H9 (cell line): ENCODE measurements around the gene MUS81. TPM values are rescaled to one million over a fixed set of nuclear protein-coding genes. Genes with fewer than 3 reads are reported as not detected.

Experiments
- DNase-seq: peaks from one replicate; pipeline ENCODE4 v3.0.0-alpha.2; 2017
- H2AFZ ChIP-seq: one replicate; pipeline ENCODE4 v1.6.1; 2013; ENCODE audit warnings: mild to moderate bottlenecking, low read length, control low read depth, moderate library complexity
- H2AK5ac ChIP-seq: 2 replicates; pipeline ENCODE4 v1.6.1; 2013; ENCODE audit warnings: low read length, control low read depth, mixed read lengths; ENCODE audit not compliant: insufficient read length
- H2BK120ac ChIP-seq: one replicate; pipeline ENCODE4 v1.6.1; 2013; ENCODE audit warnings: low read depth, mild to moderate bottlenecking, low read length, control low read depth, inconsistent platforms; ENCODE audit not compliant: poor library complexity, severe bottlenecking
- H2BK12ac ChIP-seq: 2 replicates; pipeline ENCODE4 v1.6.1; 2013; ENCODE audit warnings: low read length, control low read depth, mixed read lengths, low read depth; ENCODE audit not compliant: insufficient read length
- H2BK15ac ChIP-seq: 2 replicates; pipeline ENCODE4 v1.6.1; 2013; ENCODE audit warnings: low read depth, low read length, control low read depth
- H2BK20ac ChIP-seq: one replicate; pipeline ENCODE4 v1.6.1; 2013; ENCODE audit warnings: low read depth, mild to moderate bottlenecking, low read length, control low read depth, inconsistent platforms; ENCODE audit not compliant: poor library complexity, severe bottlenecking
- H2BK5ac ChIP-seq: 2 replicates; pipeline ENCODE4 v1.6.1; 2013; ENCODE audit warnings: low read length, control low read depth, mixed read lengths; ENCODE audit not compliant: insufficient read length
- H3K14ac ChIP-seq: 2 replicates; pipeline ENCODE4 v1.6.1; 2013; ENCODE audit warnings: low read length, control low read depth; ENCODE audit not compliant: insufficient read depth
- H3K18ac ChIP-seq: 2 replicates; pipeline ENCODE4 v1.6.1; 2013; ENCODE audit warnings: low read depth, mild to moderate bottlenecking, mixed read lengths, low read length, control low read depth; ENCODE audit not compliant: insufficient read length
- H3K23ac ChIP-seq: 2 replicates; pipeline ENCODE4 v1.6.1; 2013; ENCODE audit warnings: low read length, control low read depth, mixed read lengths, low read depth; ENCODE audit not compliant: insufficient read length
- H3K23me2 ChIP-seq: 2 replicates; pipeline ENCODE4 v1.6.1; 2013; ENCODE audit warnings: low read depth, mild to moderate bottlenecking, mixed read lengths, low read length, control low read depth; ENCODE audit not compliant: insufficient read length, poor library complexity, severe bottlenecking
- H3K27ac ChIP-seq: 2 replicates; pipeline ENCODE4 v1.5.1; 2013; ENCODE audit warnings: low read length, control low read depth, mixed read lengths, low read depth; ENCODE audit not compliant: insufficient read length
- H3K27me3 ChIP-seq: 2 replicates; pipeline ENCODE4 v1.6.1; 2013; ENCODE audit warnings: low read length, control low read depth, inconsistent platforms; ENCODE audit not compliant: insufficient read depth
- H3K4ac ChIP-seq: 2 replicates; pipeline ENCODE4 v1.6.1; 2013; ENCODE audit warnings: low read depth, mild to moderate bottlenecking, control low read depth, inconsistent platforms, low read length, moderate library complexity
- H3K4me1 ChIP-seq: 2 replicates; pipeline ENCODE4 v1.6.1; 2013; ENCODE audit warnings: low read length, control low read depth, inconsistent platforms; ENCODE audit not compliant: insufficient read depth
- H3K4me2 ChIP-seq: 2 replicates; pipeline ENCODE4 v1.6.1; 2013; ENCODE audit warnings: low read length, control low read depth, mixed read lengths; ENCODE audit not compliant: insufficient read length, insufficient read depth
- H3K56ac ChIP-seq: 2 replicates; pipeline ENCODE4 v1.6.1; 2013; ENCODE audit warnings: low read depth, mild to moderate bottlenecking, mixed read lengths, low read length, control low read depth; ENCODE audit not compliant: insufficient read length
- H3K79me1 ChIP-seq: 2 replicates; pipeline ENCODE4 v1.6.1; 2013; ENCODE audit warnings: low read depth, mild to moderate bottlenecking, moderate library complexity, low read length, control low read depth, inconsistent platforms; ENCODE audit not compliant: insufficient read depth, poor library complexity, severe bottlenecking
- H3K79me2 ChIP-seq: 2 replicates; pipeline ENCODE4 v1.6.1; 2013; ENCODE audit warnings: low read length, control low read depth, inconsistent platforms; ENCODE audit not compliant: insufficient read depth
- H3K9ac ChIP-seq: 2 replicates; pipeline ENCODE4 v1.6.1; 2013; ENCODE audit warnings: low read length, control low read depth, mixed read lengths; ENCODE audit not compliant: insufficient read length; ENCODE audit errors: extremely low read depth
- H3K9me3 ChIP-seq: one replicate; pipeline ENCODE4 v1.6.1; 2013; ENCODE audit warnings: low read depth, low read length, inconsistent platforms; ENCODE audit not compliant: control insufficient read depth
- H3T11ph ChIP-seq: one replicate; pipeline ENCODE4 v1.6.1; 2013; ENCODE audit warnings: mild to moderate bottlenecking, low read length, control low read depth, inconsistent platforms
- H4K20me1 ChIP-seq: one replicate; pipeline ENCODE4 v1.6.1; 2013; ENCODE audit not compliant: control insufficient read depth, insufficient read length, insufficient read depth
- H4K5ac ChIP-seq: 2 replicates; pipeline ENCODE4 v1.6.1; 2013; ENCODE audit warnings: low read depth, mild to moderate bottlenecking, mixed read lengths, low read length, control low read depth; ENCODE audit not compliant: insufficient read length
- H4K8ac ChIP-seq: replicated peaks from 2 replicates; pipeline ENCODE4 v1.6.1; 2013; ENCODE audit warnings: low read length, control low read depth, mixed read lengths, low read depth; ENCODE audit not compliant: insufficient read length
- H4K91ac ChIP-seq: 2 replicates; pipeline ENCODE4 v1.6.1; 2013; ENCODE audit warnings: low read depth, mild to moderate bottlenecking, moderate library complexity, mixed read lengths, low read length, control low read depth; ENCODE audit not compliant: insufficient read length
- H3K27ac Mint-ChIP-seq, 3 experiments: 2 replicates in 2 of 3; 3 replicates in 1 of 3; pipeline ENCODE4 v1.8.0; 2020 to 2021; ENCODE audit warnings: mixed read lengths in 3 of 3, mild to moderate bottlenecking in 1 of 3, moderate library complexity in 1 of 3
- H3K27me3 Mint-ChIP-seq: 2 replicates; pipeline ENCODE4 v1.8.0; 2021; ENCODE audit warnings: low read depth, mild to moderate bottlenecking, moderate library complexity, mixed read lengths
- H3K36me3 Mint-ChIP-seq, 3 experiments: 2 replicates in 2 of 3; 3 replicates in 1 of 3; pipeline ENCODE4 v1.8.0; 2020 to 2021; ENCODE audit warnings: low read depth in 3 of 3, mixed read lengths in 3 of 3; ENCODE audit not compliant: insufficient read depth in 1 of 3
- H3K4me1 Mint-ChIP-seq, 2 experiments: 2 replicates each; pipeline ENCODE4 v1.8.0; 2020; ENCODE audit warnings: mixed read lengths in 2 of 2
- H3K4me3 Mint-ChIP-seq, 2 experiments: 2 replicates in 1 of 2; 3 replicates in 1 of 2; pipeline ENCODE4 v1.8.0; 2020 to 2021; ENCODE audit warnings: mild to moderate bottlenecking in 2 of 2, mixed read lengths in 2 of 2, moderate library complexity in 1 of 2
- H3K9me3 Mint-ChIP-seq, 2 experiments: 2 replicates in 1 of 2; 3 replicates in 1 of 2; pipeline ENCODE4 v1.8.0; 2020; ENCODE audit warnings: mild to moderate bottlenecking in 2 of 2, mixed read lengths in 2 of 2, moderate library complexity in 1 of 2
- WGBS: extraction: QIAGEN DNeasy Blood & Tissue Kit; methylation state at CpG from one replicate; pipeline ENCODE4 v1.1.7; 2013; ENCODE audit warnings: missing lambda C conversion rate, low lambda C conversion rate, mixed read lengths; ENCODE audit not compliant: insufficient read length; ENCODE audit errors: extremely low coverage; 5-methylcytosine and 5-hydroxymethylcytosine counted together
- total RNA-seq: library from RNA; stranded (reverse); gene quantifications from 2 replicates; pipeline ENCODE4 v1.2.1, GENCODE V29; 2021
- TF ChIP-seq, protein P1 (sequence below): fragments of 200-600 bp; sonication (generic); conservative IDR thresholded peaks from 3 replicates; pipeline ENCODE4 v1.8.0; 2021; ENCODE audit warnings: antibody characterized with exemption, mild to moderate bottlenecking

Gene MUS81
- total RNA-seq, 1 experiment from 2014 or later, result 49.2 TPM

DNA sequence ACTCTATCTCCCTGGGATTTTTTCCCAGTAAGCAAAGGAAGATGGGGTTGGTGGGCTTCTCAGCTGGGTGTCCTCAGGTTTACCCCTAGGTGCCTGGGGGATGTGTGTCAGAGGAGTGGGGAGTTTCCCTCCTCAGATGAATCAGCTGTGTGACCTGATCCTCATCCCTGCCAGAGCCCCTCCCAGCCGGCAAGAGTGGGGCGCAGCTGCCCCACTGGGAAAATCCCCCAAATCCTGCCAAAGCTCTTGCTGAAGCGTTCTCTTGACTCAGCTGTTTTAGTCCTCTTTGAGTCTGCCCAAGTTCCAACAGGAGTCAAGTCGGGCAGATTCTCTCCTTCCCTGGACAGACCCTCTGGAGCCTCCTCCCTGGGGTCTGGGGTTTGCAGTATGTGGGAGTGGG lies 52.6 kb downstream of the MUS81 start:
- H3K14ac ChIP-seq, result no peak overlapping the region
- Mint-ChIP-seq H3K4me3 (no peak overlapping the region), H3K4me1 (peaks cover 18 to 21% of the 10 kb centered on the region in 2 experiments), H3K27ac (no peak overlapping the region), H3K9me3 (no peaks in the 10 kb centered on the region; a peak in 1 of 5 replicates), H3K36me3 (peaks cover 0 to 7% (median 5%) of the 10 kb centered on the region in 3 experiments; a peak in 3 of 7 replicates), H3K27me3 (peaks cover 37% of the 10 kb centered on the region)
- no peak overlapping the region for H2BK5ac ChIP-seq
- H3K18ac ChIP-seq, result no peak overlapping the region
- H3K23ac ChIP-seq, result no peak overlapping the region
- H2AFZ ChIP-seq, result no peak overlapping the region
- no peak overlapping the region for H3K27ac ChIP-seq
- H3K4me2 ChIP-seq, result no peak overlapping the region
- no peak overlapping the region for H4K5ac ChIP-seq
- no peak overlapping the region for H3T11ph ChIP-seq
- TF ChIP-seq, protein P1, sequence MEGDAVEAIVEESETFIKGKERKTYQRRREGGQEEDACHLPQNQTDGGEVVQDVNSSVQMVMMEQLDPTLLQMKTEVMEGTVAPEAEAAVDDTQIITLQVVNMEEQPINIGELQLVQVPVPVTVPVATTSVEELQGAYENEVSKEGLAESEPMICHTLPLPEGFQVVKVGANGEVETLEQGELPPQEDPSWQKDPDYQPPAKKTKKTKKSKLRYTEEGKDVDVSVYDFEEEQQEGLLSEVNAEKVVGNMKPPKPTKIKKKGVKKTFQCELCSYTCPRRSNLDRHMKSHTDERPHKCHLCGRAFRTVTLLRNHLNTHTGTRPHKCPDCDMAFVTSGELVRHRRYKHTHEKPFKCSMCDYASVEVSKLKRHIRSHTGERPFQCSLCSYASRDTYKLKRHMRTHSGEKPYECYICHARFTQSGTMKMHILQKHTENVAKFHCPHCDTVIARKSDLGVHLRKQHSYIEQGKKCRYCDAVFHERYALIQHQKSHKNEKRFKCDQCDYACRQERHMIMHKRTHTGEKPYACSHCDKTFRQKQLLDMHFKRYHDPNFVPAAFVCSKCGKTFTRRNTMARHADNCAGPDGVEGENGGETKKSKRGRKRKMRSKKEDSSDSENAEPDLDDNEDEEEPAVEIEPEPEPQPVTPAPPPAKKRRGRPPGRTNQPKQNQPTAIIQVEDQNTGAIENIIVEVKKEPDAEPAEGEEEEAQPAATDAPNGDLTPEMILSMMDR, result no peak
- H4K91ac ChIP-seq, result no peak overlapping the region
- no peak overlapping the region for H3K9ac ChIP-seq
- no peak overlapping the region for H2BK20ac ChIP-seq
- H4K8ac ChIP-seq, result no peak overlapping the region
- WGBS, result no CpG with 5 or more reads among the region's 4 CpGs
- no peak for DNase-seq
- H3K4ac ChIP-seq, result no peak overlapping the region
- H3K9me3 ChIP-seq, result no peaks in the 10 kb centered on the region
- H3K23me2 ChIP-seq, result no peaks in the 10 kb centered on the region
- no peaks in the 10 kb centered on the region for H3K79me2 ChIP-seq
- H3K79me1 ChIP-seq, result no peaks in the 10 kb centered on the region
- H2BK120ac ChIP-seq, result no peak overlapping the region
- no peaks in the 10 kb centered on the region for H4K20me1 ChIP-seq
- no peak overlapping the region for H2AK5ac ChIP-seq
- no peaks in the 10 kb centered on the region for H3K27me3 ChIP-seq
- no peak overlapping the region for H2BK15ac ChIP-seq
- H3K56ac ChIP-seq, result no peak overlapping the region
- no peaks in the 10 kb centered on the region; the same call in 1 of the 2 replicates for H3K4me1 ChIP-seq
- no peak overlapping the region for H2BK12ac ChIP-seq
